ENCODE data around the gene RTN4RL1. TPM values are rescaled to one million over a fixed set of nuclear protein-coding genes. Genes with fewer than 3 reads are reported as not detected.

RTN4RL1 gene
- total RNA-seq, 3 donors from 2014 or later (not counting 1 experiment from before 2014, with no cell fraction given): 0.15 to 0.23 TPM; not detected in 1

DNA sequence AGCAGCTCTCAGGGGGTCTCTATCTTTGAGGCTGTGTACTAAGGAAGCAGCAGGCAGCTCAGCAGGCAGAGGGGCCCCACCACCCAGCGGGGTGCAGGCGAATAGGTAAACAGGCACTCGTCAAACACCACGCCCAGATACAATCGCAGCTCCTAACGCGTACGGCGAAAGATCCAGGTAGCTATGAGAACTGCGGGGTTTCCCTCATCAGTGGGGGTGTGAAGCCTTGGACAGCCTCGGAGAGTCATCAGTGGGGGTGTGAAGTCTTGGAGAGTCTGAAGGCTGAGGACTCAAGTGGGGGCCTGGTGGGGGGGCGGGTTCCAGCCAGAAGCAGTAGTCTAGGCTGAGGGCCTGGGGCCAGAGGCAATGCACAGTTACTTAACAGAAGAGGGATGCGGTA, 69.0 kb downstream of the RTN4RL1 start:
- Mint-ChIP-seq H3K4me1 (no peaks in the 10 kb centered on the region), H3K27ac (no peak overlapping the region), H3K9me3 (no peaks in the 10 kb centered on the region), H3K27me3 (ENCODE audit: low read depth in 2 of 2) (no peaks in the 10 kb centered on the region), H3K4me3 (no peak overlapping the region), H3K36me3 (no peaks in the 10 kb centered on the region)
- Histone ChIP-seq H3K4me3 (ENCODE audit: low read length) (no peak overlapping the region), H3K27me3 (ENCODE audit: control insufficient read depth, insufficient read depth, low read length) (no peaks in the 10 kb centered on the region), H3K36me3 (ENCODE audit: control insufficient read depth, insufficient read depth, low read length) (no peaks in the 10 kb centered on the region), H3K9me3 (ENCODE audit: control insufficient read depth, insufficient read depth, low read length) (no peaks in the 10 kb centered on the region), H3K4me1 (ENCODE audit: control insufficient read depth, insufficient read depth, low read length) (no peaks in the 10 kb centered on the region), H3K27ac (ENCODE audit: low read length) (no peak overlapping the region)
- TF ChIP-seq, protein P1, sequence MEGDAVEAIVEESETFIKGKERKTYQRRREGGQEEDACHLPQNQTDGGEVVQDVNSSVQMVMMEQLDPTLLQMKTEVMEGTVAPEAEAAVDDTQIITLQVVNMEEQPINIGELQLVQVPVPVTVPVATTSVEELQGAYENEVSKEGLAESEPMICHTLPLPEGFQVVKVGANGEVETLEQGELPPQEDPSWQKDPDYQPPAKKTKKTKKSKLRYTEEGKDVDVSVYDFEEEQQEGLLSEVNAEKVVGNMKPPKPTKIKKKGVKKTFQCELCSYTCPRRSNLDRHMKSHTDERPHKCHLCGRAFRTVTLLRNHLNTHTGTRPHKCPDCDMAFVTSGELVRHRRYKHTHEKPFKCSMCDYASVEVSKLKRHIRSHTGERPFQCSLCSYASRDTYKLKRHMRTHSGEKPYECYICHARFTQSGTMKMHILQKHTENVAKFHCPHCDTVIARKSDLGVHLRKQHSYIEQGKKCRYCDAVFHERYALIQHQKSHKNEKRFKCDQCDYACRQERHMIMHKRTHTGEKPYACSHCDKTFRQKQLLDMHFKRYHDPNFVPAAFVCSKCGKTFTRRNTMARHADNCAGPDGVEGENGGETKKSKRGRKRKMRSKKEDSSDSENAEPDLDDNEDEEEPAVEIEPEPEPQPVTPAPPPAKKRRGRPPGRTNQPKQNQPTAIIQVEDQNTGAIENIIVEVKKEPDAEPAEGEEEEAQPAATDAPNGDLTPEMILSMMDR (IDR thresholded peaks at IDR 0.05): no peak
- intact Hi-C loops (cut with micrococcal nuclease): no loop called here
- DNase-seq (no peak), ATAC-seq (no peak)
- WGBS (ENCODE audit: insufficient coverage): 90% methylated on average over 13 of the region's 13 CpGs

DNA sequence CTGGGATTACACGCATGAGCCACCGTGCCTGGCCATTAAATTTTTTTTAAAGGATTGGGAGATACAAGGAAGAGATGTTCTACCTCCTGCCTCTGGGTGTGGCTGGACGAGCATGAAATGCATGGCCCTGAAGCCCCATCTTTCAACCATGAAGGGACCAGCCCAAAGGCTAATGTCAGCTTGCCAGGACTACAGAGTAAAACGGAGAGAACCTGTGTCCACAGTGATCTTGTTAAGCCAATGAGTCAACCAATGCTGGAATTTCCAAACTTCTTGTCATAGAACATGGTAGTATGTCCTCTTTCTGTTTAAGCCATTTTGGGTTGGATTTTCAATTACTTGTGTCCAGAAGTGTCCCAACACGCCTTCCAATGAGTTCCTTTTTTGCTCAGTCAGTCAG, 71.3 kb downstream of the RTN4RL1 start:
- Histone ChIP-seq H3K9me3 (ENCODE audit: control insufficient read depth, insufficient read depth, low read length) (no peaks in the 10 kb centered on the region), H3K27me3 (ENCODE audit: control insufficient read depth, insufficient read depth, low read length) (no peaks in the 10 kb centered on the region), H3K4me3 (ENCODE audit: low read length) (no peak overlapping the region), H3K27ac (ENCODE audit: low read length) (no peak overlapping the region), H3K4me1 (ENCODE audit: control insufficient read depth, insufficient read depth, low read length) (no peaks in the 10 kb centered on the region), H3K36me3 (ENCODE audit: control insufficient read depth, insufficient read depth, low read length) (no peaks in the 10 kb centered on the region)
- Mint-ChIP-seq H3K4me1 (no peaks in the 10 kb centered on the region), H3K36me3 (no peaks in the 10 kb centered on the region), H3K9me3 (no peaks in the 10 kb centered on the region), H3K27ac (no peak overlapping the region), H3K4me3 (no peak overlapping the region), H3K27me3 (ENCODE audit: low read depth in 2 of 2) (peaks cover 7 to 8% of the 10 kb centered on the region in 2 donors)
- ATAC-seq: no peak
- DNase-seq: no peak
- TF ChIP-seq, protein P1 (IDR thresholded peaks at IDR 0.05): no peak
- intact Hi-C loops (cut with micrococcal nuclease): no loop called here
- 84% methylated on average over 5 of the region's 5 CpGs for WGBS (ENCODE audit: insufficient coverage)

DNA sequence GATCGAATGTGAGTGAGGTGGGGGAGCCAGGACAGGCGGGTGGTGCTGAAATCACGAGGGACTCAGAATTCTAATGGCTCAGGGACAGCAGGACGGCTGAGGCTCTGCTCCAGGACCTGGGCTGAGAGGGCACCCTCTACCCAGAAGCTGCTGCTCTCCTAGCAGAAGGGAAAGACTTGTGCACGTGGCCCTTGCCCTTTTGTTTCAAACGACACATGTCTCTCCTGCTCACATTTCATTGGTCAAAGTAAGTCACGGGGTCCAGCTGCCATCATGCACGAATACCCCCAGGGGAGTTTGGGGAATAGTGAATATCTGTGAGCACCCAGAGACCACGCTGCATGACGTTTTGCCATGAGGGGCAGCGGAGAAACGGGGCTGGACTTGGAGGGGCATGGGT, 73.2 kb downstream of the RTN4RL1 start:
- 80% methylated on average over 12 of the region's 12 CpGs for WGBS (ENCODE audit: insufficient coverage)
- Histone ChIP-seq H3K9me3 (ENCODE audit: control insufficient read depth, insufficient read depth, low read length) (no peaks in the 10 kb centered on the region), H3K4me1 (ENCODE audit: control insufficient read depth, insufficient read depth, low read length) (no peaks in the 10 kb centered on the region), H3K27me3 (ENCODE audit: control insufficient read depth, insufficient read depth, low read length) (no peaks in the 10 kb centered on the region), H3K4me3 (ENCODE audit: low read length) (no peak overlapping the region), H3K36me3 (ENCODE audit: control insufficient read depth, insufficient read depth, low read length) (no peaks in the 10 kb centered on the region), H3K27ac (ENCODE audit: low read length) (no peak overlapping the region)
- Mint-ChIP-seq H3K4me3 (no peak overlapping the region), H3K4me1 (no peaks in the 10 kb centered on the region), H3K27ac (no peak overlapping the region), H3K9me3 (no peaks in the 10 kb centered on the region), H3K36me3 (no peaks in the 10 kb centered on the region), H3K27me3 (ENCODE audit: low read depth in 2 of 2) (peaks cover 7 to 8% of the 10 kb centered on the region in 2 donors)
- no peak for ATAC-seq
- TF ChIP-seq, protein P1 (IDR thresholded peaks at IDR 0.05): no peak
- intact Hi-C loops (cut with micrococcal nuclease): no loop called here
- no peak for DNase-seq

DNA sequence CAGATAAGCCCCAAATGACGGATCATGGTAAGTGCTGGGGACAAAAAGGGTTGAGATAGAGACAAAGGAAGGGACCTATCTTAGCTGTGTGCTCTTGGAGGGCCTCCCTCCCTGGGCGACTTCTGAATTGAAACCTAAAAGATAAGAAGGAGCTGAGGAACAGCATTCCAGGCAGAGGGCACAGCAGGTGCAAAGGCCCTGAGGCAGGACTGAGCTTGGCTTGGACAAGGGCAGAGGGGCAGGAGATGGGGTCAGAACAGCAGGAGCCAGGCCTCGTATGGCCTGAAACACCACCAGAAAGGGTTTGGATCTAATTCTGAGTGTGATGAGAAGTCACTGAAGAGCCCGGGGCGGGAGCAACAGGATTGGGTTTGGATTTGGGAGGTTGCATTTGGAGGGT, 75.4 kb downstream of the RTN4RL1 start:
- ATAC-seq (no peak), DNase-seq (no peak)
- no peaks in the 10 kb centered on the region for H3K9me3 ChIP-seq (ENCODE audit: control insufficient read depth, insufficient read depth, low read length)
- TF ChIP-seq, protein P1 (IDR thresholded peaks at IDR 0.05): no peak
- H3K4me3 Mint-ChIP-seq: no peak overlapping the region
- no peak overlapping the region for H3K27ac Mint-ChIP-seq
- WGBS (ENCODE audit: insufficient coverage): 73% methylated on average over 5 of the region's 5 CpGs
- H3K27ac ChIP-seq (ENCODE audit: low read length): no peak overlapping the region
- peaks cover 7 to 8% of the 10 kb centered on the region in 2 donors for H3K27me3 Mint-ChIP-seq (ENCODE audit: low read depth in 2 of 2)
- no peaks in the 10 kb centered on the region for H3K36me3 ChIP-seq (ENCODE audit: control insufficient read depth, insufficient read depth, low read length)
- H3K27me3 ChIP-seq (ENCODE audit: control insufficient read depth, insufficient read depth, low read length): no peaks in the 10 kb centered on the region
- H3K4me1 ChIP-seq (ENCODE audit: control insufficient read depth, insufficient read depth, low read length): no peaks in the 10 kb centered on the region
- H3K36me3 Mint-ChIP-seq: no peaks in the 10 kb centered on the region
- no peak overlapping the region for H3K4me3 ChIP-seq (ENCODE audit: low read length)
- no peaks in the 10 kb centered on the region for H3K4me1 Mint-ChIP-seq
- intact Hi-C loops (cut with micrococcal nuclease): no loop called here
- no peaks in the 10 kb centered on the region for H3K9me3 Mint-ChIP-seq

Data from natural killer cell (primary cell).